Measurements from ENCODE around the gene PHYKPL.
"Not testable (repeated sequence)": the region's sequence is repeated elsewhere in the genome, so short reads cannot be mapped to it uniquely, and the experiment has no call there.

PHYKPL gene

DNA sequence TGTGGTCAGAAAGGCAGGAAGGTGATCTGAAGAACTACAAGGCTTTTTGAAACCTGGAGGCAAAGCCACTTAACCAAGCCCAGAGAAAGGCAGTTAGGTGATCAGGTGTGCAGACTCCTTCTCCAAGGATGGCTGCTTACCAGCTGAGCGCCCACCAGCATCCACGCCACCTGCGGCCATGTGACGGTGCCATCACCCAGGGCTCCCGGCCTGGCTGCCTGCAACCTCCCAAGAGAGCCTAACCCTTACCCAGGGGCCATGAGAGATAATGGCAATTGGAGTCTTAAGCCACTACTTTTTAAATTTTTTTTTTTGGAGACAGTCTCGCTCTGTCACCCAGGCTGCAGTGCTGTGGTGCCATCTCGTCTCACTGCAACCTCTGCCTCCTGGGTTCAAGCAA, 33.1 kb upstream of the PHYKPL start:
- peaks cover 8% of the 10 kb centered on the region for H3K4me1 ChIP-seq (ENCODE audit: control insufficient read depth, insufficient read depth, low read length)
- no peak overlapping the region for H3K4me3 ChIP-seq (ENCODE audit: insufficient read depth, low read depth, low read length)
- no peak overlapping the region for H3K27ac ChIP-seq (ENCODE audit: insufficient read depth, low read depth, low read length, poor library complexity, severe bottlenecking)
- H3K36me3 ChIP-seq (ENCODE audit: control insufficient read depth, insufficient read depth, low read length): no peaks in the 10 kb centered on the region
- no peaks in the 10 kb centered on the region for H3K27me3 ChIP-seq (ENCODE audit: control insufficient read depth, insufficient read depth, low read length, poor library complexity, severe bottlenecking)
- WGBS, 2 experiments: 95% methylated on average over 7 of the region's 7 CpGs
- H3K9me3 ChIP-seq (ENCODE audit: control insufficient read depth, low read length): no peaks in the 10 kb centered on the region

DNA sequence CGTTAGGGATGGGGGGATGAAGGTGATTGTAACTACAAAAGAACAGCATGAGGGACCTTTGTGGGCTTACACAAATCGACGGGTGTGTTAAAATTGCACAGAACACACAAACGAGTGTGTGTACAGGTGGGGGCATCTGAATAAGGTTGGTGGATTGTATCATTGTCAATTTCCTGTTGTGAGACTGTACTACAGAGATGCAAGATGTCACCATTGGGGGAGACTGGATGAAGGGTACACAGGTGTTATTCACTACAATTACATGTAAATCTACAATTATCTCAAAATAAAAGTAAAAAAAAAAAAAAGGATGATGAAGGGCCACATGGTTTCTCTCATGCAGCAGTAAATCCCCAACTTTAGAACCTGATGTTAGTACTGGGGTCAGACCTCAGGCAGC, 31.4 kb upstream of the PHYKPL start:
- 91 to 95% methylated on average over 4 of the region's 4 CpGs for WGBS, 2 experiments
- H3K27me3 ChIP-seq (ENCODE audit: control insufficient read depth, insufficient read depth, low read length, poor library complexity, severe bottlenecking): no peaks in the 10 kb centered on the region
- no peaks in the 10 kb centered on the region for H3K4me1 ChIP-seq (ENCODE audit: control insufficient read depth, insufficient read depth, low read length)
- no peaks in the 10 kb centered on the region for H3K9me3 ChIP-seq (ENCODE audit: control insufficient read depth, low read length)
- no peak overlapping the region for H3K4me3 ChIP-seq (ENCODE audit: insufficient read depth, low read depth, low read length)
- H3K27ac ChIP-seq (ENCODE audit: insufficient read depth, low read depth, low read length, poor library complexity, severe bottlenecking): no peak overlapping the region
- no peaks in the 10 kb centered on the region for H3K36me3 ChIP-seq (ENCODE audit: control insufficient read depth, insufficient read depth, low read length)

DNA sequence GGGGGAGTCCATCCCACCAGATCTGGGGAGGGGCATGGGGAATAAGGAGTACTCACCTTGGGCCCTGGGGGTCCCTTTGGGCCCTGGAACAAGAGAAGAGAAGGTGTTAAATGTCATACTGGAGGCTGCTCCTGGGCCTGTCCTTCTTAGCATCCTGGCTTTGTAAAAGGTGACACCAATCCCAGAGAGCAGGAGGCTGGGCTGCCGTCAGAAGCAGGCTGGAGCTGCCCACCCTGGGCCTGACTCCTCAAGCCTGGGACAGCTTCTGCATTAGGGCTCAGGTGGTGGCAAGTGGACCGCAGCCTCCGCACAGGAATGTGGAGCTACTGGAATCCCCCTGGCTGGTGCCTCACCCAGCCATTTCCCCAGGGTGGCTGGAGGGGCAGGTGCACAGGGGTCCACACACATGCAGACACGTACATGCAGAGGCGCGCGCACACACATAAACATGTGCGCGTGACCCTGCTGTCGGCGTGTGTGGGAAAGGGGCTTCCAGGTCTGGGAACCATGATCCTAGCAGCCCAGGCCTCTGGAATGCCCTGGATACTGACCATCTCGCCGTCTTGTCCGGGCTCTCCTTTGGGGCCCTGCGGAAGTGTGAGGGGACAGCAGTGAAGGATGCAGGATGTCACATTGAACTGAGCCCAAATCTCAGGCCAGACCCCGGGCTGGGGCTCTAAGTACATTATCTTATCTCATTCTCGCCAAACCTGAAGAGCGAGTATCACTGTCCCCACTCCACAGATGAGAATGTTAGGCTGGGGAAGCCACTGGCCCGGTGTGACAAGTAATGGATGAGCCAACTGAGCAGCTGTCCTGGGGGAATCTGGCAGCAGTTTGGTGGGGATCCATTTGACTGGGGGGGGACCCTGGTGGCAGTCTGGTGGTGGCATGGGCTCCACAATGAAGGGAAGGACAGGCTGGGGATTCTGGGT, 29.3 kb upstream of the PHYKPL start:
- no peak overlapping the region for H3K27ac ChIP-seq (ENCODE audit: insufficient read depth, low read depth, low read length, poor library complexity, severe bottlenecking)
- H3K27me3 ChIP-seq (ENCODE audit: control insufficient read depth, insufficient read depth, low read length, poor library complexity, severe bottlenecking): no peaks in the 10 kb centered on the region
- WGBS, 2 experiments: 95 to 96% methylated on average over 19 of the region's 19 CpGs
- no peaks in the 10 kb centered on the region for H3K4me1 ChIP-seq (ENCODE audit: control insufficient read depth, insufficient read depth, low read length)
- no peak overlapping the region for H3K4me3 ChIP-seq (ENCODE audit: insufficient read depth, low read depth, low read length)
- no peaks in the 10 kb centered on the region for H3K9me3 ChIP-seq (ENCODE audit: control insufficient read depth, low read length)
- no peaks in the 10 kb centered on the region for H3K36me3 ChIP-seq (ENCODE audit: control insufficient read depth, insufficient read depth, low read length)

DNA sequence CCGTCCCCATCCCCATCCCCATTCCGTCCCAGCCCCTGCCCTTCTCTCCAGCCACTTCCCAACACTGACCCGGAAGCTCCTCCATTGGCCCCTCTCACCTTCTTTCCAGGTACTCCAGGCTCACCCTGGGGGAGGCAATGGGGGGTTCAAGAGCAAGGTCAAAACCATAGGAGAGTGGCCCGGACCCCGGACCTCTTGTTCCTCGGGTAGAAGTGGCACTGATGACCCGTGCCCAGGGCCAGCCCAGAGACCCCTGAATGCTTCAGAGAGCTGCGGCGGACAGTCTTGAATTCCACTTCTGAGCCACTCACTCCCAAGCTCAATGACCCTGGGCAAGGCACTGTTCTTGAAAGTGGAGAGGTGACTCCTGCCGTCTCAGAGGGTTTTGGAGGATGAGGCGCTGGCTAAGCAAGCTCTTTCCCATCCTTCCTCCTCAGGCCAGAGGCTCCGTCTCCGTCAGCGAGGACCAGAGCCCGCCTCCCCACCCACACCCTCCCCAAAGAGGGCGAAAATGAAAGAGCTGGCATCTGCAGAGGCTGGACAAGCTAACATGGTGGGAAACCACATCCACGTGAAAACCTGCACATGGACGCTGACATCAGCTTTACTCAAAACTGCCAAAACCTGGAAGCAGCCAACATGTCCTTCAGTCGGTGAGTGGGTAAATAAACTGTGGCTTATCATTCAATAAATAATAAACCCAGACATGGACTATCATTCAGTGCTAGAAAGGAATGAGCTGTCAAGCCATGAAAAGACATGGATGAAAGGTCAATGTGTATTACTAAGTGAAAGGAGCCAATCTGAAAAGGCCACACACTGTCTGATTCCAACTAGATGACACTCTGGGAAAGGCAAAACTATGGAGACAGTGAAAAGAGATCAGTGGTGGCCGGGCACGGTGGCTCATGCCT, 27.3 kb upstream of the PHYKPL start:
- no peaks in the 10 kb centered on the region for H3K36me3 ChIP-seq (ENCODE audit: control insufficient read depth, insufficient read depth, low read length)
- peaks cover 18% of the 10 kb centered on the region for H3K4me1 ChIP-seq (ENCODE audit: control insufficient read depth, insufficient read depth, low read length)
- H3K27me3 ChIP-seq (ENCODE audit: control insufficient read depth, insufficient read depth, low read length, poor library complexity, severe bottlenecking): no peaks in the 10 kb centered on the region
- no peaks in the 10 kb centered on the region for H3K9me3 ChIP-seq (ENCODE audit: control insufficient read depth, low read length)
- WGBS, 2 experiments: 87% methylated on average over 20 to 21 of the region's 21 CpGs
- H3K4me3 ChIP-seq (ENCODE audit: insufficient read depth, low read depth, low read length): no peak overlapping the region
- H3K27ac ChIP-seq (ENCODE audit: insufficient read depth, low read depth, low read length, poor library complexity, severe bottlenecking): no peak overlapping the region

DNA sequence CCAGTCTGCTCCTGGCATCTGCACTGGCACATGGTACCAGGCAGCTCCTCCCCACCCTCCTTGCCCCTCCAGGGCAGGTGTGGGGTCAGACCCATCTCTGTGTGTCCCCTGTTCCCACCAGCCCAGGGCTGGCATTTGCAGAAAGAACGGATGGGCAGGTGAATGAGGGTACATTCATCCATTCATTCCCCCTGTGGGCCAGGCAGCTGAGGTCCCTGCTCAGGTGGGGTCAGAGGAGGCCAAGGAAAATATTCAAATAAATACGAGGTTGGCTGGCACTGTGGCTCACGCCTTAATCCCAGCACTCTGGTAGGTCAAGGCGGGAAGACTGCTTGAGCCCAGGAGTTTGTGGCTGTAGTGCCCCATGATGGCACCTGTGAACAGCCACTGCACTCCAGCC, 25.0 kb upstream of the PHYKPL start:
- WGBS, 2 experiments: 89 to 94% methylated on average over 4 of the region's 4 CpGs
- H3K4me1 ChIP-seq (ENCODE audit: control insufficient read depth, insufficient read depth, low read length): peaks cover 18% of the 10 kb centered on the region
- H3K27me3 ChIP-seq (ENCODE audit: control insufficient read depth, insufficient read depth, low read length, poor library complexity, severe bottlenecking): no peaks in the 10 kb centered on the region
- no peak overlapping the region for H3K27ac ChIP-seq (ENCODE audit: insufficient read depth, low read depth, low read length, poor library complexity, severe bottlenecking)
- no peaks in the 10 kb centered on the region for H3K36me3 ChIP-seq (ENCODE audit: control insufficient read depth, insufficient read depth, low read length)
- H3K4me3 ChIP-seq (ENCODE audit: insufficient read depth, low read depth, low read length): no peak overlapping the region
- H3K9me3 ChIP-seq (ENCODE audit: control insufficient read depth, low read length): no peaks in the 10 kb centered on the region

DNA sequence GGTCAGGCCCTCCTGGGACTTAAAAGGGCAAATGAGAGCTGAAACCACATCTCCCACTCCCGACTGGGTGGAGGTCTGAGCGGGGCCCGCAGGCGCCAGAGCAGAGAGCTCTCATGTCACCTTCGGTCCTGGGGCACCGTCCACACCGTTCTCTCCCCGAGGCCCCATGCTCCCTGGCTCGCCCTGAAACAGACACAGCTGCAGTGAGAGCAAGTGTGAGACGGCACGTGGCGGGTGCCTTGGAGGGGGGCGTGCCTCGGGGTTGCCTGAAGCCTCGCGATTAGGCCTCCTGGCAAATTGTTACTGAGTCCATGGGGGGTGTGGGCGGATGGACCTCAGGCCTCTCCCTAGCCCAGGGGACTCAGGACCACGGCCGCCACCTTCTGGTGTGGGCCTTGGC, 24.1 kb upstream of the PHYKPL start:
- H3K9me3 ChIP-seq (ENCODE audit: control insufficient read depth, low read length): no peaks in the 10 kb centered on the region
- H3K27me3 ChIP-seq (ENCODE audit: control insufficient read depth, insufficient read depth, low read length, poor library complexity, severe bottlenecking): no peaks in the 10 kb centered on the region
- H3K4me1 ChIP-seq (ENCODE audit: control insufficient read depth, insufficient read depth, low read length): peaks cover 18% of the 10 kb centered on the region
- H3K4me3 ChIP-seq (ENCODE audit: insufficient read depth, low read depth, low read length): no peak overlapping the region
- no peak overlapping the region for H3K27ac ChIP-seq (ENCODE audit: insufficient read depth, low read depth, low read length, poor library complexity, severe bottlenecking)
- WGBS, 2 experiments: 86 to 88% methylated on average over 19 of the region's 19 CpGs
- H3K36me3 ChIP-seq (ENCODE audit: control insufficient read depth, insufficient read depth, low read length): no peaks in the 10 kb centered on the region

DNA sequence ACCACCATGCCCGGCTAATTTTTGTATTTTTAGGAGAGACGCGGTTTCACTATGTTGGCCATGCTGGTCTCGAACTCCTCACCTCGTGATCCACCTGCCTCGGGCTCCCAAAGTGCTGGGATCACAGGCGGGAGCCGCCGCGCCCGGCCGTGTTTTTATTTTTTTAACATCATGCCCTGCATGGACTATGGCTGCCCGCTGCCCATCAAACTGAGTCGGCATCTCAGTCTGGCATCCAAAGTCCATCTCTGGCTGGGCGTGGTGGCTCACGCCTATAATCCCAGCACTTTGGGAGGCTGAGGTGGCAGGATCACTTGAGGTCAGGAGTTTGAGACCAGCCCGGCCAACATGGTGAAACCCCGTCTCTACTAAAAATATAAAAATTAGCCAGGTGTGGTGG, 21.0 kb upstream of the PHYKPL start:
- WGBS, 2 experiments: 88 to 90% methylated on average over 18 of the region's 18 CpGs
- H3K4me3 ChIP-seq (ENCODE audit: insufficient read depth, low read depth, low read length): not testable (repeated sequence)

DNA sequence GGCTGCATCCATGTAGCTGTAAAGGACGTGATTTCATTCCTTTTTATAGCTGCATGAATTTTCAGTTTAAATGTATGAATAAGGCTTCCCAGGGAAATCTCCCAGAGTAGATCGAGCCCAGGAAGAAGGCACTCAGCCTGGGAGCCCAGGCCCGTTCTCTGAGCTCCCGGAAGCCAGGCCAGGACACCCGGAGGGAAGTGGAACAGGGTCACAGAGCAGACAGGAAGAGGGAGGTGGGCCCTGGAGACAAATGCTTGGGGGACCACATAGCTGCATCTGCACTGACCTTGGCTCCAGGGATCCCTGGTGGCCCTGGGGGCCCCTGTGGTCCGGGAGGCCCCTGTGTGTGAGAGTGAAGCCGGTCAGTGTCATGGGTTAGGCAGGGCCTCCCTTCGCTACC, 19.7 kb upstream of the PHYKPL start:
- H3K4me1 ChIP-seq (ENCODE audit: control insufficient read depth, insufficient read depth, low read length): peaks cover 18% of the 10 kb centered on the region
- no peaks in the 10 kb centered on the region for H3K27me3 ChIP-seq (ENCODE audit: control insufficient read depth, insufficient read depth, low read length, poor library complexity, severe bottlenecking)
- no peak overlapping the region for H3K4me3 ChIP-seq (ENCODE audit: insufficient read depth, low read depth, low read length)
- H3K27ac ChIP-seq (ENCODE audit: insufficient read depth, low read depth, low read length, poor library complexity, severe bottlenecking): no peak overlapping the region
- no peaks in the 10 kb centered on the region for H3K9me3 ChIP-seq (ENCODE audit: control insufficient read depth, low read length)
- no peaks in the 10 kb centered on the region for H3K36me3 ChIP-seq (ENCODE audit: control insufficient read depth, insufficient read depth, low read length)
- WGBS, 2 experiments: 79% methylated on average over 8 of the region's 8 CpGs

More for the DNA sequence above, 21.0 kb upstream of the PHYKPL start:
- peaks cover 18% of the 10 kb centered on the region for H3K4me1 ChIP-seq (ENCODE audit: control insufficient read depth, insufficient read depth, low read length)
- H3K9me3 ChIP-seq (ENCODE audit: control insufficient read depth, low read length); H3K27me3 ChIP-seq (ENCODE audit: control insufficient read depth, insufficient read depth, low read length, poor library complexity, severe bottlenecking); H3K27ac ChIP-seq (ENCODE audit: insufficient read depth, low read depth, low read length, poor library complexity, severe bottlenecking); H3K36me3 ChIP-seq (ENCODE audit: control insufficient read depth, insufficient read depth, low read length): not testable (repeated sequence)

DNA sequence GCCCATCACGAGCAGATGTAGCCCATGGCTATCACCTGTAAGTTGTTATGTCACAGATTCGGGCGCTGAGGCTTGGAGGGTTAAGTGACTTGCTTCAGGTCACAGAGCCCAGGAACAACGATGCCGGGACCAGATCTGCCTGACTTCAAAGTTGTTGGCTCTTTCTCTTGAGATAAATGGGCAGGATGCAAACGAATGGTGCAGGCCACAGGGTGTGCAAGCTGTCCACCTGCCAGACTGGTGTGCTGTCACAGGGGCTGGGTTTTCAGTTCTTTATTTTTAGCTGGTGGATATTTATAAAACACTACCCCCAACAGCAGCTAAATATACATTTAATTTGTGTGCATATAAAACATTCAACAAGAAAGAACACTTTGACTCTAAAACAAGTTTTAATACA, 17.7 kb upstream of the PHYKPL start:
- Histone ChIP-seq H3K27me3 (ENCODE audit: control insufficient read depth, insufficient read depth, low read length, poor library complexity, severe bottlenecking) (no peaks in the 10 kb centered on the region), H3K4me3 (ENCODE audit: insufficient read depth, low read depth, low read length) (no peak overlapping the region), H3K9me3 (ENCODE audit: control insufficient read depth, low read length) (no peaks in the 10 kb centered on the region), H3K27ac (ENCODE audit: insufficient read depth, low read depth, low read length, poor library complexity, severe bottlenecking) (no peak overlapping the region), H3K36me3 (ENCODE audit: control insufficient read depth, insufficient read depth, low read length) (no peaks in the 10 kb centered on the region), H3K4me1 (ENCODE audit: control insufficient read depth, insufficient read depth, low read length) (peaks cover 2% of the 10 kb centered on the region)
- 91 to 92% methylated on average over 6 of the region's 6 CpGs for WGBS, 2 experiments
